Activated CD4-positive, alpha-beta memory T cell treated with anti-CD3 and anti-CD28 coated beads, Interleukin-2, amount 10 ng/mL, durations not matched to agents 7 days and 5 days (primary cell): Measurements from ENCODE around the gene HIPK2. TPM values are rescaled to one million over a fixed set of nuclear protein-coding genes. Genes with fewer than 3 reads are reported as not detected.
A peak's percentile ranks its signal among the peaks of the same experiment; 100 is the strongest.

Source experiments
- CTCF ChIA-PET: fragments of 350-600 bp; sonication (Branson Sonifier 250); formaldehyde crosslinking; loops from one replicate; lab custom pipeline; 2021; ENCODE audit warnings: antibody characterized with exemption, inconsistent platforms; lab: Charles Lee
- POLR2A ChIA-PET: fragments of 350-600 bp; sonication (Branson Sonifier 250); formaldehyde crosslinking; loops from one replicate; lab custom pipeline; 2021; ENCODE audit warnings: antibody characterized with exemption; lab: Charles Lee
- DNase-seq: peaks from one replicate; pipeline ENCODE4 v3.0.0-alpha.2; 2020
- H3K27ac Mint-ChIP-seq: one replicate; pipeline ENCODE4 v1.8.0; 2021; ENCODE audit warnings: mild to moderate bottlenecking, mixed read lengths
- H3K27me3 Mint-ChIP-seq: one replicate; pipeline ENCODE4 v1.8.0; 2021; ENCODE audit warnings: mixed read lengths
- H3K36me3 Mint-ChIP-seq: one replicate; pipeline ENCODE4 v1.8.0; 2021; ENCODE audit warnings: low read depth, mixed read lengths
- H3K4me1 Mint-ChIP-seq: one replicate; pipeline ENCODE4 v1.8.0; 2021; ENCODE audit warnings: mixed read lengths
- H3K4me3 Mint-ChIP-seq: one replicate; pipeline ENCODE4 v1.8.0; 2021; ENCODE audit warnings: mild to moderate bottlenecking, mixed read lengths
- H3K9me3 Mint-ChIP-seq: one replicate; pipeline ENCODE4 v1.8.0; 2021; ENCODE audit warnings: mixed read lengths
- total RNA-seq, 2 experiments: library from RNA; stranded (reverse); gene quantifications; one replicate each; pipeline ENCODE4 v1.2.3, GENCODE V29; 2021

Gene HIPK2
- total RNA-seq, 2 experiments from 2014 or later: 24.0 to 25.2 TPM

DNA sequence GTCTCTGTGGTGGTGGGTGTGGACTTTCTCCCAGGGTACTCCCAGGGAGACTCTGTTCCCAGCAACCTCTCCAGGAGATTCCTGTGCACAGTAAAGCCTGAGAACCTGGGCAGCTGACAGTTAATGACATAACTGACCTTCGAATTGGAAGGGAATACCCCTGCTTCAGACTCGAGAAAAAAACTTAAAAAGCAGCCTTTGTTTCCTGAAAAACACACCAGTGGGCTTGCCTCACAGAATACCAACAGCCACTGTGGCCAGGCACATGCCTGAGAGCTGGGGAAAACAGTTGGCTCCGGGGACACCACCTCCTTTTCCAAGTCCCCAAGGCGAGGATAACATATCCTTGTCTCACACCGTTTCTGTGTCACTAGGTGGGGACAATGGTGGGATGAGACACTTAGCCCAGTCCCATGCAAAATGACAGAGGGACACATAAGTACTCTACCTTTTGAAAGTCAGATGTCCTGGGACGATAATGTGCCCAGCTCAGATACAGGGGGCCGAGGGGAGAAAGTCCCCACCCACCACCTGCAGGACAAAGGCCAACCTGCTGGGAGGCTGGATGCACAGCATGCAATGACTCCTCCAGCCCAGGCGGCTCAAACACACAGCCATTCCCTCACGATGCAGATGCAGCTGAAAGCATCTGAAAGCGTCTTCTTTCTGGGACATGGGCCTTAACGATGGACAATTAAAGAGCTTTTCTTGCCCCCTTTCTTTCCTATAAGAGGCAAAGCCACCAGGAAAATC is 65.6 kb downstream of the HIPK2 start:
- DNase-seq: no peak
- Mint-ChIP-seq H3K27me3 (no peaks in the 10 kb centered on the region), H3K4me1 (no peaks in the 10 kb centered on the region), H3K9me3 (no peaks in the 10 kb centered on the region), H3K36me3 (peaks cover 19% of the 10 kb centered on the region), H3K4me3 (no peak overlapping the region), H3K27ac (no peak overlapping the region)
- ChIA-PET CTCF (no interaction called here), POLR2A (no interaction called here)

DNA sequence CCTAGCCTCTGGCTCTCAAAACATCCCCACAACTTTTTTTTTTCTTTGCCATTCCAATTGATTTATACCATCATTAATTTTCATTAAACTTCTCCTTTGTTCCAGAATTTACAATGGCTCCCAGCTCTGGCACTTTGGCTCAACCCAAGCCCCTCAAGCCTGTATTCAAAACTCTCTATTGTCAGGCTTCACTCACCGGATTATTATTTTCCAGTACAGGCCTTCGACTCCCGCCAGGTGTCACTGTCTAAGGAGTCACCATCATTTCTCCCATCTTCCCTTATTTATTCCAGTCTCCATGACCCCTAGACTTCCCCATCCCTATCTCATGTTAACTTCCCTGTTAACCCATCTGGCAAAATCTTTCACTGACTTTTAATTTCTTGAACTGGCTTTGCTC is 67.8 kb downstream of the HIPK2 start:
- Mint-ChIP-seq H3K27me3 (no peaks in the 10 kb centered on the region), H3K36me3 (peaks cover 10% of the 10 kb centered on the region), H3K4me1 (no peaks in the 10 kb centered on the region), H3K9me3 (no peaks in the 10 kb centered on the region), H3K4me3 (no peak overlapping the region), H3K27ac (no peak overlapping the region)
- POLR2A ChIA-PET: interaction anchor here (1.4 kb wide), 1 partner anchor 27 kb away, joined by 4 read pairs; no protein-coding TSS in a partner anchor
- CTCF ChIA-PET: no interaction called here
- no peak for DNase-seq

DNA sequence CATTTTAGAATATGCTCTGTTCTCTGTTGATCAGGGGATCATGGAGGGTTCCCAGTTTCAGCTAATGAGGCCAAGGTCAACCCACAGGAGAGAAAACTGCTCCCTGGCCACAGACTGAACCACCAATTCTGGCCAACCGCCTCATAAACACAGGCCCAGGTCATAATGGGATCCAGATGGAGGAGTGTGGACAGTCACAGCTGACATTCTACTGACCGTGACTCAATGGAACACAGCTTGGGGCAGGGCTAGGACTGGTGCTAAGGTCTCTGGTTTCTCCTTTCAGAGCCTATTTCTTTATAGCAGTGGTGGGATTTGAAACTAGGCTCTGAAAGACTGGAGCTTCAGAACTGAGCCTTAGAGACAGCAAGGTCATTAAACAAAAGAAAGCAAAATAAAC is 68.3 kb downstream of the HIPK2 start:
- H3K36me3 Mint-ChIP-seq: peaks cover 11% of the 10 kb centered on the region
- DNase-seq: no peak
- CTCF ChIA-PET: interaction anchor here (1.9 kb wide), 1 partner anchor 64 kb away, joined by 6 read pairs; no protein-coding TSS in a partner anchor
- no peaks in the 10 kb centered on the region for H3K27me3 Mint-ChIP-seq
- peaks cover 3% of the 10 kb centered on the region for H3K4me1 Mint-ChIP-seq
- H3K27ac Mint-ChIP-seq: no peak overlapping the region
- H3K9me3 Mint-ChIP-seq: no peaks in the 10 kb centered on the region
- POLR2A ChIA-PET: interaction anchor here (1.4 kb wide), 1 partner anchor 28 kb away, joined by 4 read pairs; no protein-coding TSS in a partner anchor
- H3K4me3 Mint-ChIP-seq: no peak overlapping the region

DNA sequence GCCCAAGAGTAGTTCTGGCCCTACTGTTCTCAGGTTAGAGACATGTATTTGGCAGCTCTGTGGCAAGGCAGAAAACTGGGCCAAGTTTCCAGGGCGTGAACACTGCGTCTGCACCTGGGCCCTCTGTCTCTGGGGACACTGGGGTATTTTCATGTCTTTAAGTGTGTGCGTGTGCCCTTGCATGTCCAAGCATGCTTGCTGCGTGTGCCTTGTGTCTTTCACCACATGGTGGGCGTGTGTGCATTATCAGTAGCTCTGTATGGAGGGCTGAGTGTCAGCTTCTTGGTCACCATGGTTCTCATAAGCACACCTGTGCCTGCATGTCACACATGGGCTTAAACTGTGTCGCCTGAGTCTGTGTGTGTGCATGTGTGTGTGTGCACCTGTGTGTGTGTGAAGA is 69.3 kb downstream of the HIPK2 start:
- DNase-seq: no peak
- Mint-ChIP-seq H3K36me3 (peaks cover 12% of the 10 kb centered on the region), H3K4me3 (no peak overlapping the region), H3K27me3 (no peaks in the 10 kb centered on the region), H3K9me3 (no peaks in the 10 kb centered on the region), H3K27ac (no peak overlapping the region), H3K4me1 (peaks cover 6% of the 10 kb centered on the region)
- ChIA-PET CTCF (interaction anchor here (1.9 kb wide), 1 partner anchor 63 kb away, joined by 6 read pairs; no protein-coding TSS in a partner anchor), POLR2A (no interaction called here)

DNA sequence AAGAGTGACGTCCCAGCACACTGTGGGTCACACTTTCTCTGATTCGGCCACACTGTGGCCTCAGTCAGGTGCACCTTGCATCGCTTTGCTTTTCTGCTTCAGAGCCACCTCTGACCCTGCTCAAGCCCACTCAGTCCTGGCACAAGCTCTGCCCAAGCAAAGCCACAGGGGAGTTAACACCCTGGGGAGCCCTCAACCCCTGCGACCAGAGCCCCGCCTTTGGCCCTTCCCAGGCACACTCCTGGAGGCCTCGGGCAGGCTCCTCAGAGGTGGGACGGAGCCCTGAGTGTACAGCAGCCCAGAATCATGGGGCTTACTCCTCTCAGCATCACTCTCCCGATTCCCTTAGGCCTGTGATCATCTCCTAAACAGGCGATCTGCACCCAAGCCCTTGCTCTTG is 71.0 kb downstream of the HIPK2 start:
- Mint-ChIP-seq H3K27ac (no peak overlapping the region), H3K36me3 (peaks cover 12% of the 10 kb centered on the region), H3K9me3 (no peaks in the 10 kb centered on the region), H3K27me3 (no peaks in the 10 kb centered on the region), H3K4me1 (peaks cover 12% of the 10 kb centered on the region), H3K4me3 (no peak overlapping the region)
- no peak for DNase-seq
- ChIA-PET CTCF (no interaction called here), POLR2A (interaction anchor here (1.3 kb wide), 1 partner anchor 25 kb away, joined by 3 read pairs; no protein-coding TSS in a partner anchor)

DNA sequence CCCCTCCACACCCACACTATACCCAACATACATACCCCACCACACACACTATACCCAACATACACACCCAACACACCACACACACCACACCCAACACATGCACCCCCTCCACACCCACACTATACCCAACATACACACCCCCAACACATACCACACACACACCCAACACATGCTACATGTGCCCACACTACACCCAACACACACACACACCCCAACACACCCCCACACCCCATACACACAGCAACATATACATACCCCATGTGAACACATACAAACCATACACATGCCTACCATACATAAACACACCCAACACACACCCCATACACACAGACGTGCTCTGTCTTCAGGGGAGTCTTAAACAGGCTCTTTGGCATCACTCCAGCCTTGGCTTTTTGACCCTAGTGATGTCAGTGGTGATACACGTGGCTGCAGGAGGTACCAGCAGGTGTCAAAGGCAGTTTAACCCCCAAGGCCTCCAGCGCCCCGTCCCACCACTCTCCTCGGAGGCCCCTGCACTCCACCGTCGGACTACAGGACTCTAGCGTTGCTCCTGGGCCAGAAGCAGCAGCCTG is 73.4 kb downstream of the HIPK2 start:
- Mint-ChIP-seq H3K4me1 (peaks cover 31% of the 10 kb centered on the region), H3K4me3 (no peak overlapping the region), H3K27me3 (no peaks in the 10 kb centered on the region), H3K36me3 (peaks cover 12% of the 10 kb centered on the region), H3K9me3 (no peaks in the 10 kb centered on the region), H3K27ac (no peak overlapping the region)
- CTCF ChIA-PET: no interaction called here
- no peak for DNase-seq
- POLR2A ChIA-PET: no interaction called here

DNA sequence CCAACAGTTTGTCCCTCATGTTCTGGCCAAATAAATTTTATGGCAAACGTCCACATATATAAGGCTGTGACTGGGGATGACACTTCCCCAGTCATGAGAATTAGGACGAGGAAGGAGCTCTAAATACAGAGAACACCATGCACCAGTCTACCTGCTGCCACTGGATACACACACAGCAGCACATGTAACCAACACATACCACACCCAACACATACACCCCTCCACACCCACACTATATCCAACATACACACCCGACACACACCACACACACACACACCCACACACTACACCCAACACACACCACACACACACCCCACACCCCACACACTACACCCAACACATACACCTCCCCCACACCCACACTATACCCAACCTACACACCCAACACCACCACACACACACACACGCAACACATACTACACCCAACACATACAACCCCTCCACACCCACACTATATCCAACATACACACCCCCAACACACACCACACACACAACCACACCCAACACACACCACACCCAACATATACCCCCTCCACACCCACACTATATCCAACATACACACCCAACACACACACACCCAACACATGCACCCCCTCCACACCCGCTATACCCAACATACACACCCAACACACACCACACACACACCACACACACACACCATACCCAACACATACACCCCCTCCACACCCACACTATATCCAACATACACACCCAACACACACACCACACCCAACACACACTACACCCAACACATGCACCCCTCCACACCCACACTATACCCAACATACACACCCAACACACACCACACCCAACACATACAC is 74.1 kb downstream of the HIPK2 start:
- H3K4me3 Mint-ChIP-seq: no peak overlapping the region
- POLR2A ChIA-PET: no interaction called here
- H3K27ac Mint-ChIP-seq: no peak overlapping the region
- H3K27me3 Mint-ChIP-seq: no peaks in the 10 kb centered on the region
- CTCF ChIA-PET: no interaction called here
- no peak for DNase-seq
- peaks cover 12% of the 10 kb centered on the region for H3K36me3 Mint-ChIP-seq
- no peaks in the 10 kb centered on the region for H3K9me3 Mint-ChIP-seq
- peaks cover 31% of the 10 kb centered on the region for H3K4me1 Mint-ChIP-seq

DNA sequence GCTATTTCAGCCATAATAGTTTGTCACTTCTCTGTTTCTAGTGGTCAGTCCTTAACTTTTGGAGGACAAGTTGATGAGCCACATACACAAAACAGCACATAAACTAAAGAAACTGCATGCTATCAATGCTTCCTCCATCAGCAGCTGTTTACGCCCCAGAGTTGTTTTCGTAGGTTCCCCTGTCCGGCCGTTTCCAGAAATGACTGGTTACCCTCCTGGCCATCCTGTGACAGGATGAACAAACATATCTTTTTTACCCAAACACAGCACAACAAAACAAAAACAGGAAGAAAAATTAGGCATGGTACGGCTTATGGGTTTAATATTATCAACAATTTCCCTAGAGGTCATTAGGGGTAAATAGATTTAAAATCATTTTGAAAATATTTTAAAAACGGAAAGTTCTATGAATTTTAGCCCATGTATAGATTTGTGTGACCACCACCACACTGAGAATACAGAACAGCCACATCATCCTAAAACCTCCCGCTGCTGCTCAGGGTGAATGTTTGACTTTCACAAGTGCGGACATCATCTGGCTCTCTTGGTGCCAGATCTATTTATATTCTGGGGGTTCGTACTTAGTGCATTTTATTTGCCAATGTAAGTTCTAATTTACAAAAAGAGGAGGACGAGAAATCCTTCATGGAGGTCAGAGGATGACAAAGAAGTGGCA is 74.8 kb downstream of the HIPK2 start:
- CTCF ChIA-PET: interaction anchor here (1.0 to 1.1 kb wide), 2 partner anchors 56 to 101 kb away, joined by 3 to 8 read pairs; no protein-coding TSS in a partner anchor
- Mint-ChIP-seq H3K27ac (no peak overlapping the region), H3K4me1 (peaks cover 33% of the 10 kb centered on the region), H3K27me3 (no peaks in the 10 kb centered on the region), H3K4me3 (no peak overlapping the region), H3K36me3 (peaks cover 15% of the 10 kb centered on the region), H3K9me3 (no peaks in the 10 kb centered on the region)
- POLR2A ChIA-PET: no interaction called here
- no peak for DNase-seq

DNA sequence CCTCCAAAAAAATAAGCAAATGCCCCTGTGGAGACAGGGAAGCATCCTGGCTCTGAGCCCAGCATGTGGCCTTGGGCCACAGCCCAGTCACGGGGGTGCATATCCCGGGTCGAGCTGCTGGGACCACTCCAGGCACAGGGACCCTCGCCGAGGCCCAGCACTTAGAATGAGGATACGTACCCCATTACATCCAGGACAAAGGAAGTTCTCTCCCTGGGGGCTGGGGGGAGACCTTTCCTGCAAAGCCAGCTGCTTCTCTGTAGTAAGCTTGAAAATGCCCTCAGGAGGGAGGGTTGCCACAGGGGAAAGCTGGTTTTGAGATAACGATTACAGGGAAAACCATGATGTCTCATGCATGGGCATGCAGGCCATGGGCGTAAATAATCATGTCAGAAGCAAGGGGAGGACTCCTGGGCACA is 75.5 kb downstream of the HIPK2 start:
- CTCF ChIA-PET: interaction anchor here (1.0 to 1.1 kb wide), 2 partner anchors 55 to 101 kb away, joined by 3 to 8 read pairs; no protein-coding TSS in a partner anchor
- POLR2A ChIA-PET: no interaction called here
- H3K27ac Mint-ChIP-seq: no peak overlapping the region
- H3K27me3 Mint-ChIP-seq: no peaks in the 10 kb centered on the region
- no peak for DNase-seq
- no peak overlapping the region for H3K4me3 Mint-ChIP-seq
- no peaks in the 10 kb centered on the region for H3K9me3 Mint-ChIP-seq
- H3K36me3 Mint-ChIP-seq: peaks cover 15% of the 10 kb centered on the region
- peaks cover 33% of the 10 kb centered on the region for H3K4me1 Mint-ChIP-seq

DNA sequence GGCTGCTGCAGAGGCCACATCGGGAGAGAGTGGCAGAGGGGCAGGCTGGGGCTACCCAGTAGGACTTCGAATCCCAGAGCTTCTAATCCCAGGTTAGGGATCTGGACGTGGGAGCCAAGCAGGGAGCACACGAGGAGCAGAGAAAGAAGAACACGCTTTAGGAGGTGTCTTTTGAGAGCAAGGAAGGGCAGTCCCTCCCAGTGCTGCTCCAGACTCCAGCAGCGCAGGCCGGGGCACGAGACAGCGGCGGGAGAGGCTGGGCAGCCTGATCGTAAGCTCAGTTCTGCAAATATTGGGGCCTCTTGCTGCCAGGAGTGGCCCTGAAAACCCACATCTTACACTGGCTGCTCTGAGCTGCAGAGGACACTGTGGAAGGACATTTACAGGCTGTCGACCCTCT is 75.9 kb downstream of the HIPK2 start:
- POLR2A ChIA-PET: no interaction called here
- Mint-ChIP-seq H3K4me3 (no peak overlapping the region), H3K9me3 (no peaks in the 10 kb centered on the region), H3K27me3 (no peaks in the 10 kb centered on the region), H3K4me1 (peaks cover 37% of the 10 kb centered on the region), H3K27ac (no peak overlapping the region), H3K36me3 (peaks cover 15% of the 10 kb centered on the region)
- CTCF ChIA-PET: interaction anchor here (1.0 to 1.1 kb wide), 2 partner anchors 55 to 100 kb away, joined by 3 to 8 read pairs; no protein-coding TSS in a partner anchor
- no peak for DNase-seq

DNA sequence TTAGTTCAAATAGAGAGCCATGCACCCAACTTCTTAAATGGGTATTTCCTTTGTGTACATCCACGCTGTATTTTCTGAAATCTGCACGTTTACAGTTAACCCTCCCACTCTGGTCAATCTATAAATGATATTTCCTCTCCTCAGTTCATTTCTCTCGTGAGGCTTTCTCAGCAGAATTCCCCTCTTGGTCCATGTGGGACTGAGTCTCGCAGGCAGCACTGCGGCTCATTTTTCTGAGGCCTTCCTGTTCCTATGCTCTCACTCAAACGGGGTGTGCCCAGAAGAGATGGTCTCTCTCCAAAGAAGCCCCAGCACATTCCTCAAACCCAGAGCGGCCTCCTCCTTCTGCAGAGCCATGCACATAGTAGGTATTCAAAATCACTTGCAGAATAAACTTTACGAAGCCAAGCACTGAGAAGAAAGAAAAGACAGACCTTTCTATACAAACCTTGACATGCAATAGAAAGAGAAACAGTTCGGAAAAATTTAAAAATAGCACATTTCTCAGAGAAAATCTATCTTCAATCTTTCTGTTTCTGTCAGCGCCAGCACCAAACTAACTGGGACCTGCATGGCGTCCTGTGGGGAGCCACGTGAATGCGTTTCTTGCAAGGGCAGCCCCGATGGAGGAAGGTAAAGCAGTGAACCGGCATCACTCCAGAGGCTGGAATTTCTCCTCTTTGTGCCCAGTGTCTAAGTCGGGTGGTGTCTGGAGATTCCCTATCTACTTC is 77.1 kb downstream of the HIPK2 start:
- Mint-ChIP-seq H3K4me1 (peaks cover 48% of the 10 kb centered on the region), H3K9me3 (no peaks in the 10 kb centered on the region), H3K36me3 (peaks cover 10% of the 10 kb centered on the region), H3K4me3 (no peak overlapping the region), H3K27me3 (no peaks in the 10 kb centered on the region), H3K27ac (peak overlapping the region; percentile 55)
- no peak for DNase-seq
- POLR2A ChIA-PET: no interaction called here
- CTCF ChIA-PET: interaction anchor here (1.2 kb wide), 1 partner anchor 74 kb away, joined by 4 read pairs; no protein-coding TSS in a partner anchor
